ENCODE results near the gene NLN. TPM values are rescaled to one million over a fixed set of nuclear protein-coding genes. Genes with fewer than 3 reads are reported as not detected.
"Not testable (repeated sequence)": the region's sequence is repeated elsewhere in the genome, so short reads cannot be mapped to it uniquely, and the experiment has no call there.

NLN gene
- total RNA-seq, 2 experiments from 2014 or later = 1.4 to 2.5 TPM

GRCh38 chr5:65776441-65777141 lies 54.6 kb downstream of the NLN start:
- CTCF ChIA-PET = no interaction called here
- no peak for ATAC-seq (ENCODE audit: poor library complexity)
- H3K4me3 Mint-ChIP-seq = no peak overlapping the region
- Histone ChIP-seq H3K9me3 (ENCODE audit: control insufficient read depth in 1 of 2, insufficient read depth in 1 of 2, low read length in 2 of 2) (no peaks in the 10 kb centered on the region), H3K27ac (ENCODE audit: low read depth in 1 of 2, low read length in 2 of 2) (no peak overlapping the region), H3K27me3 (ENCODE audit: control insufficient read depth in 1 of 2, insufficient read depth in 2 of 2, low read length in 2 of 2) (no peaks in the 10 kb centered on the region), H3K36me3 (ENCODE audit: insufficient read depth, low read length) (no peaks in the 10 kb centered on the region), H3K4me3 (ENCODE audit: low read length) (no peak overlapping the region), H3K4me1 (ENCODE audit: insufficient read depth, low read length) (peaks cover 5% of the 10 kb centered on the region)
- no peak for TF ChIP-seq CTCF (IDR thresholded peaks at IDR 0.05)
- no peaks in the 10 kb centered on the region for H3K36me3 Mint-ChIP-seq (ENCODE audit: low read depth)
- H3K27me3 Mint-ChIP-seq = no peaks in the 10 kb centered on the region
- POLR2A ChIA-PET = no interaction called here
- peaks cover 27% of the 10 kb centered on the region for H3K4me1 Mint-ChIP-seq (ENCODE audit: low read depth)
- intact Hi-C loops (cut with DNase I, micrococcal nuclease) = no loop called here
- no peak for DNase-seq
- H3K9me3 Mint-ChIP-seq = no peaks in the 10 kb centered on the region
- no peak overlapping the region for H3K27ac Mint-ChIP-seq

GRCh38 chr5:65778126-65778525 lies 56.1 kb downstream of the NLN start:
- Histone ChIP-seq H3K36me3 (ENCODE audit: insufficient read depth, low read length) (no peaks in the 10 kb centered on the region), H3K27ac (ENCODE audit: low read depth in 1 of 2, low read length in 2 of 2) (no peak overlapping the region), H3K27me3 (ENCODE audit: control insufficient read depth in 1 of 2, insufficient read depth in 2 of 2, low read length in 2 of 2) (no peaks in the 10 kb centered on the region), H3K4me1 (ENCODE audit: insufficient read depth, low read length) (peaks cover 5% of the 10 kb centered on the region), H3K9me3 (ENCODE audit: control insufficient read depth in 1 of 2, insufficient read depth in 1 of 2, low read length in 2 of 2) (no peaks in the 10 kb centered on the region), H3K4me3 (ENCODE audit: low read length) (no peak overlapping the region)
- ATAC-seq (ENCODE audit: poor library complexity) (no peak), DNase-seq (no peak)
- CTCF ChIA-PET = no interaction called here
- H3K4me1 Mint-ChIP-seq (ENCODE audit: low read depth) = peaks cover 27% of the 10 kb centered on the region
- no peaks in the 10 kb centered on the region for H3K27me3 Mint-ChIP-seq
- TF ChIP-seq CTCF (IDR thresholded peaks at IDR 0.05) = no peak
- intact Hi-C loops (cut with DNase I, micrococcal nuclease) = no loop called here
- no peaks in the 10 kb centered on the region for H3K36me3 Mint-ChIP-seq (ENCODE audit: low read depth)
- no peak overlapping the region for H3K4me3 Mint-ChIP-seq
- POLR2A ChIA-PET = no interaction called here
- no peak overlapping the region for H3K27ac Mint-ChIP-seq
- no peaks in the 10 kb centered on the region for H3K9me3 Mint-ChIP-seq

- no peak for TF ChIP-seq CTCF (IDR thresholded peaks at IDR 0.05)
- CTCF ChIA-PET = no interaction called here
- peaks cover 22% of the 10 kb centered on the region for H3K4me1 Mint-ChIP-seq (ENCODE audit: low read depth)
- no peaks in the 10 kb centered on the region for H3K36me3 Mint-ChIP-seq (ENCODE audit: low read depth)
- DNase-seq (peak in 3 of 14 experiments; percentile 20 to 53 (median 24)), ATAC-seq (ENCODE audit: poor library complexity) (peak; percentile 41)
- H3K27ac ChIP-seq (ENCODE audit: low read depth in 1 of 2, low read length in 2 of 2) = no peak overlapping the region
- no peaks in the 10 kb centered on the region for H3K27me3 Mint-ChIP-seq
- H3K9me3 ChIP-seq (ENCODE audit: control insufficient read depth in 1 of 2, insufficient read depth in 1 of 2, low read length in 2 of 2) = no peaks in the 10 kb centered on the region
- H3K4me1 ChIP-seq (ENCODE audit: insufficient read depth, low read length) = peaks cover 5% of the 10 kb centered on the region
- POLR2A ChIA-PET = interaction anchor here (2.6 kb wide), 1 partner anchor 148 kb away, joined by 7 read pairs; no protein-coding TSS in a partner anchor
- intact Hi-C loops (cut with DNase I, micrococcal nuclease) = no loop called here
- no peaks in the 10 kb centered on the region for H3K9me3 Mint-ChIP-seq
- no peak overlapping the region for H3K4me3 ChIP-seq (ENCODE audit: low read length)
- no peaks in the 10 kb centered on the region for H3K27me3 ChIP-seq (ENCODE audit: control insufficient read depth in 1 of 2, insufficient read depth in 2 of 2, low read length in 2 of 2)
- H3K36me3 ChIP-seq (ENCODE audit: insufficient read depth, low read length) = no peaks in the 10 kb centered on the region
- no peak overlapping the region for H3K4me3 Mint-ChIP-seq
- H3K27ac Mint-ChIP-seq = peak overlapping the region; percentile 31
Measured at GRCh38 chr5:65779643-65780042, 57.6 kb downstream of the NLN start.

- H3K9me3 Mint-ChIP-seq; ATAC-seq (ENCODE audit: poor library complexity); H3K27me3 ChIP-seq (ENCODE audit: control insufficient read depth in 1 of 2, insufficient read depth in 2 of 2, low read length in 2 of 2); H3K27ac ChIP-seq (ENCODE audit: low read depth in 1 of 2, low read length in 2 of 2); H3K4me1 ChIP-seq (ENCODE audit: insufficient read depth, low read length); H3K27ac Mint-ChIP-seq; H3K36me3 ChIP-seq (ENCODE audit: insufficient read depth, low read length); DNase-seq; intact Hi-C loops (cut with DNase I, micrococcal nuclease); CTCF ChIA-PET; H3K9me3 ChIP-seq (ENCODE audit: control insufficient read depth in 1 of 2, insufficient read depth in 1 of 2, low read length in 2 of 2); POLR2A ChIA-PET; H3K27me3 Mint-ChIP-seq; H3K4me3 ChIP-seq (ENCODE audit: low read length); H3K4me3 Mint-ChIP-seq: not testable (repeated sequence)
- H3K36me3 Mint-ChIP-seq (ENCODE audit: low read depth) = peaks cover 30% of the 10 kb centered on the region
- H3K4me1 Mint-ChIP-seq (ENCODE audit: low read depth) = peaks cover 15% of the 10 kb centered on the region
Measured at GRCh38 chr5:65788296-65788695, 66.3 kb downstream of the NLN start.

Data from CD4-positive, alpha-beta T cell (primary cell).